HepG2 (cell line): ENCODE data around the gene POLR2F. TPM values are rescaled to one million over a fixed set of nuclear protein-coding genes. Genes with fewer than 3 reads are reported as not detected.

Source experiments
- ATAC-seq: fragments of 200-7000 bp; cut with Tn5 transposase; 3 replicates; pipeline ENCODE4 v1.9.1; 2020; ENCODE audit warnings: mild to moderate bottlenecking, moderate library complexity
- BruUV-seq: library from RNA; stranded (reverse); fragments of 400-500 nt; replicated peaks from 2 replicates; lab custom pipeline; 2021; lab: Mats Ljungman, UMichigan
- CTCF ChIA-PET: fragments of 300-600 bp; formaldehyde crosslinking; extraction: SDS; loops from one replicate; lab custom pipeline; 2021; ENCODE audit warnings: low total read pairs, inconsistent platforms, low intra/inter-chr PET ratio; lab: Yijun Ruan, JAX
- POLR2A ChIA-PET: fragments of 350-600 bp; sonication (Branson Sonifier 250); formaldehyde crosslinking; loops from one replicate; lab custom pipeline; 2020; ENCODE audit warnings: antibody characterized with exemption, inconsistent platforms; lab: Yijun Ruan, JAX
- DNase-seq: peaks from one replicate; pipeline ENCODE4 v3.0.0-alpha.2; 2015; ENCODE audit warnings: low spot score
- FAIRE-seq: peaks from 3 replicates; lab custom pipeline; 2011; peaks lifted over from hg19 to GRCh38; lab: Jason Lieb, UNC
- H2AFZ ChIP-seq: one replicate; pipeline ENCODE4 v1.6.1; 2011; ENCODE audit warnings: low read length, inconsistent platforms
- H3K27ac ChIP-seq: fragments of 300-600 bp; 3 replicates; pipeline ENCODE4 v1.8.0; 2011; ENCODE audit warnings: mixed run types, mild to moderate bottlenecking, mixed read lengths, low read length, inconsistent platforms; ENCODE audit not compliant: insufficient read depth; ENCODE audit errors: extremely low read length
- H3K27me3 ChIP-seq, 2 experiments: fragments of 200-600 bp in 1 of 2; 2 replicates in 1 of 2; 3 replicates in 1 of 2; pipeline versions ENCODE4 v1.6.0 to v1.8.0; 2011; ENCODE audit warnings: low read length in 2 of 2, mild to moderate bottlenecking in 2 of 2, moderate library complexity in 2 of 2, inconsistent platforms in 1 of 2; ENCODE audit not compliant: insufficient read depth in 2 of 2, control insufficient read depth in 1 of 2
- H3K36me3 ChIP-seq, 2 experiments: fragments of 200-600 bp in 1 of 2; replicated peaks in 1 of 2; 2 replicates in 1 of 2; 3 replicates in 1 of 2; pipeline versions ENCODE4 v1.5.1 to v1.8.0; 2011; ENCODE audit warnings: low read length in 2 of 2, inconsistent platforms in 1 of 2; ENCODE audit not compliant: insufficient read depth in 2 of 2, control insufficient read depth in 1 of 2
- H3K4me1 ChIP-seq: 2 replicates; pipeline ENCODE4 v1.5.1; 2012; ENCODE audit warnings: low read length, inconsistent platforms; ENCODE audit not compliant: insufficient read depth
- H3K4me2 ChIP-seq: 2 replicates; pipeline ENCODE4 v1.6.0; 2011; ENCODE audit warnings: low read depth, low read length, inconsistent platforms
- H3K4me3 ChIP-seq, 3 experiments: fragments of 200-600 bp in 1 of 3; sonication (generic), shearing (Covaris generic) in 1 of 3; replicated peaks in 1 of 3; 2 replicates each; pipeline ENCODE4 v1.5.1; 2011 to 2016; ENCODE audit warnings: low read length in 3 of 3, inconsistent platforms in 2 of 3, low read depth in 2 of 3, mild to moderate bottlenecking in 2 of 3, control low read depth in 1 of 3, mixed read lengths in 1 of 3; ENCODE audit not compliant: insufficient read depth in 1 of 3
- H3K79me2 ChIP-seq: one replicate; pipeline ENCODE4 v1.6.1; 2011; ENCODE audit warnings: low read length, inconsistent platforms; ENCODE audit not compliant: insufficient read depth
- H3K9ac ChIP-seq: 2 replicates; pipeline ENCODE4 v1.6.0; 2011; ENCODE audit warnings: mild to moderate bottlenecking, low read depth, low read length, inconsistent platforms; ENCODE audit not compliant: insufficient read depth
- H3K9me3 ChIP-seq: 2 replicates; pipeline ENCODE4 v1.5.1; 2012; ENCODE audit warnings: mild to moderate bottlenecking, low read length
- H4K20me1 ChIP-seq: 2 replicates; pipeline ENCODE4 v1.6.0; 2011; ENCODE audit warnings: inconsistent platforms, mild to moderate bottlenecking, low read length, moderate library complexity; ENCODE audit not compliant: insufficient read depth
- ARNTL ChIP-seq: sonication (generic); formaldehyde crosslinking; IDR thresholded peaks from 2 replicates; pipeline ENCODE4 v1.4.0; 2020; ENCODE audit warnings: mild to moderate bottlenecking, missing genetic modification reagents
- EHMT2 ChIP-seq: fragments of 200-600 bp; sonication (generic); IDR thresholded peaks from 2 replicates; pipeline ENCODE4 v1.7.0; 2017; ENCODE audit warnings: antibody characterized with exemption, low read depth, low read length, borderline replicate concordance
- HDAC1 ChIP-seq: sonication (generic); formaldehyde crosslinking; IDR thresholded peaks from 2 replicates; pipeline ENCODE4 v1.5.1; 2020; ENCODE audit warnings: mild to moderate bottlenecking, missing genetic modification reagents
- KLF16 ChIP-seq, 2 experiments: sonication (generic) in 1 of 2; formaldehyde crosslinking in 1 of 2; IDR thresholded peaks; 2 replicates each; pipeline versions ENCODE4 v1.6.1 to v1.8.0; 2016 to 2023; ENCODE audit warnings: missing genetic modification reagents in 2 of 2, missing compliant biosample characterization in 1 of 2
- KLF6 ChIP-seq: IDR thresholded peaks from 2 replicates; pipeline ENCODE4 v1.8.0; 2016; ENCODE audit warnings: missing biosample characterization, missing genetic modification reagents
- POLR2G ChIP-seq: fragments of 200-400 bp; formaldehyde crosslinking; IDR thresholded peaks from 2 replicates; pipeline ENCODE4 v1.6.1; 2018; ENCODE audit warnings: mild to moderate bottlenecking, low read depth, low read length, moderate library complexity
- SIX1 ChIP-seq: sonication (generic); formaldehyde crosslinking; IDR thresholded peaks from 2 replicates; pipeline ENCODE4 v1.4.0; 2020; ENCODE audit warnings: missing genetic modification reagents, borderline replicate concordance
- SP5 ChIP-seq: IDR thresholded peaks from 2 replicates; pipeline ENCODE4 v1.6.1; 2016; ENCODE audit warnings: low read depth, borderline replicate concordance
- TBX3 ChIP-seq: fragments of 450-650 bp; IDR thresholded peaks from 2 replicates; pipeline ENCODE4 v1.6.1; 2017; ENCODE audit warnings: antibody characterized with exemption, mild to moderate bottlenecking, inconsistent platforms, borderline replicate concordance
- TCF7 ChIP-seq: sonication (generic); IDR thresholded peaks from 2 replicates; pipeline ENCODE4 v1.6.1; 2016; ENCODE audit warnings: antibody characterized with exemption, low read depth
- ZNF253 ChIP-seq: sonication (generic); formaldehyde crosslinking; IDR thresholded peaks from 2 replicates; pipeline ENCODE4 v1.8.0; 2022; ENCODE audit warnings: mild to moderate bottlenecking, missing genetic modification reagents, borderline replicate concordance
- ZNF652 ChIP-seq: IDR thresholded peaks from 2 replicates; pipeline ENCODE4 v1.6.1; 2016; ENCODE audit warnings: low read depth, borderline replicate concordance
- ZNF788 ChIP-seq: sonication (generic); formaldehyde crosslinking; IDR thresholded peaks from 2 replicates; pipeline ENCODE4 v1.5.0; 2020; ENCODE audit warnings: mild to moderate bottlenecking, missing genetic modification reagents, borderline replicate concordance
- WGBS: methylation state at CpG from one replicate; pipeline ENCODE4 v1.1.6; 2017; ENCODE audit warnings: low lambda C conversion rate; 5-methylcytosine and 5-hydroxymethylcytosine counted together
- in situ Hi-C: cut with HindIII; loops from 2 replicates; pipeline ENCODE4 v1.10.0; 2017; ENCODE audit warnings: low pct_unique_long_range_greater_than_20kb; ENCODE audit not compliant: extremely low pct_ligation_motif_present
- intact Hi-C: fragments of 100-400 bp; cut with micrococcal nuclease; formaldehyde crosslinking; loops from one replicate; pipeline ENCODE4 v1.10.0; 2022; ENCODE audit not compliant: unreplicated experiment
- polyA plus RNA-seq, 8 experiments: library from polyadenylated mRNA; depleted of rRNA in 3 of 8; stranded (reverse) in 7 of 8; unstranded in 1 of 8; fragments of >200 nt; fragmentation: Illumina TruSeq in 4 of 8; extraction: Trizol in 4 of 8; gene quantifications; 2 replicates each; pipeline versions ENCODE4 v1.2.1 to v1.2.3, GENCODE V29; 2011 to 2016; ENCODE audit warnings: low read depth in 4 of 8, missing spikeins in 1 of 8, mixed read lengths in 1 of 8; ENCODE audit not compliant: insufficient read depth in 1 of 8
- total RNA-seq, 5 experiments: library from RNA; depleted of rRNA; stranded (reverse); fragments of >200 nt; fragmentation: Illumina TruSeq; extraction: Trizol; gene quantifications; 2 replicates each; pipeline ENCODE4 v1.2.3, GENCODE V29; 2016; ENCODE audit warnings: low read depth in 1 of 5
- TF ChIP-seq, protein P1 (sequence below): sonication (generic); formaldehyde crosslinking; IDR thresholded peaks from 2 replicates; pipeline ENCODE4 v1.5.1; 2020; ENCODE audit warnings: mild to moderate bottlenecking, missing genetic modification reagents, moderate library complexity
- TF ChIP-seq, protein P2 (sequence below): sonication (generic); formaldehyde crosslinking; IDR thresholded peaks from 2 replicates; pipeline ENCODE4 v1.5.1; 2020; ENCODE audit warnings: mild to moderate bottlenecking, moderate library complexity, missing genetic modification reagents
- TF ChIP-seq, protein P3 (sequence below): sonication (generic); formaldehyde crosslinking; IDR thresholded peaks from 2 replicates; pipeline ENCODE4 v1.8.0; 2022; ENCODE audit warnings: mild to moderate bottlenecking, missing genetic modification reagents, moderate library complexity

The POLR2F gene
- total and polyA plus RNA-seq, 2 of the 13 experiments (the other 11 are each of a cell fraction or from before 2014, with no cell fraction given), result 135 to 158 TPM

- H3K36me3 ChIP-seq, result peaks cover 14 to 23% of the 10 kb centered on the region in 2 experiments
- DNase-seq (peak; percentile 85), FAIRE-seq (peak; percentile 80), ATAC-seq (peak; percentile 81)
- peak overlapping the region; percentile 59 for H3K4me2 ChIP-seq
- H3K79me2 ChIP-seq, result peaks cover 2% of the 10 kb centered on the region
- H3K9ac ChIP-seq, result peak overlapping the region; percentile 44
- no peak overlapping the region for H2AFZ ChIP-seq
- H4K20me1 ChIP-seq, result no peaks in the 10 kb centered on the region
- peak overlapping the region; percentile 70 for H3K27ac ChIP-seq
- CTCF ChIA-PET, result no interaction called here
- in situ Hi-C loops (no loop called here), intact Hi-C loops (loop anchor here (5.0 kb wide), 1 partner anchor 36 kb away; no protein-coding TSS in a partner anchor)
- no peaks in the 10 kb centered on the region for H3K9me3 ChIP-seq
- 14% methylated on average over 3 of the region's 5 CpGs for WGBS
- no peaks in the 10 kb centered on the region for H3K27me3 ChIP-seq
- 0 out of 6 replicates have a peak overlapping the region, but pooled peaks of 1 of the 3 experiments have one; percentile 25 for H3K4me3 ChIP-seq
- no TSS peak for BruUV-seq
- peaks cover 76% of the 10 kb centered on the region for H3K4me1 ChIP-seq
- POLR2A ChIA-PET, result interaction anchor here (0.6 to 1.4 kb wide), 2 partner anchors 151 to 188 kb away, joined by 3 read pairs; no protein-coding TSS in a partner anchor
- TF ChIP-seq TBX3 (peak; percentile 61; the same call in 1 of the 2 replicates), HDAC1 (CRISPR knock-in tag) (peak; percentile 21; the same call in 1 of the 2 replicates), ZNF253 (CRISPR knock-in tag) (peak; percentile 24; the same call in 1 of the 2 replicates), KLF6 (CRISPR knock-in tag) (no peak), ZNF652 (peak; percentile 84), ARNTL (CRISPR knock-in tag) (no peak), TCF7 (peak; percentile 75), KLF16 (CRISPR knock-in tag; IDR thresholded peaks at IDR 0.05) (no peak), SIX1 (CRISPR knock-in tag) (peak; percentile 26; the same call in 1 of the 2 replicates), SP5 (CRISPR knock-in tag) (peak; percentile 28; the same call in 1 of the 2 replicates), EHMT2 (no peak), POLR2G (peak; percentile 48; the same call in 1 of the 2 replicates), ZNF788 (CRISPR knock-in tag) (peak; percentile 50; the same call in 1 of the 2 replicates)
- TF ChIP-seq, protein P1, sequence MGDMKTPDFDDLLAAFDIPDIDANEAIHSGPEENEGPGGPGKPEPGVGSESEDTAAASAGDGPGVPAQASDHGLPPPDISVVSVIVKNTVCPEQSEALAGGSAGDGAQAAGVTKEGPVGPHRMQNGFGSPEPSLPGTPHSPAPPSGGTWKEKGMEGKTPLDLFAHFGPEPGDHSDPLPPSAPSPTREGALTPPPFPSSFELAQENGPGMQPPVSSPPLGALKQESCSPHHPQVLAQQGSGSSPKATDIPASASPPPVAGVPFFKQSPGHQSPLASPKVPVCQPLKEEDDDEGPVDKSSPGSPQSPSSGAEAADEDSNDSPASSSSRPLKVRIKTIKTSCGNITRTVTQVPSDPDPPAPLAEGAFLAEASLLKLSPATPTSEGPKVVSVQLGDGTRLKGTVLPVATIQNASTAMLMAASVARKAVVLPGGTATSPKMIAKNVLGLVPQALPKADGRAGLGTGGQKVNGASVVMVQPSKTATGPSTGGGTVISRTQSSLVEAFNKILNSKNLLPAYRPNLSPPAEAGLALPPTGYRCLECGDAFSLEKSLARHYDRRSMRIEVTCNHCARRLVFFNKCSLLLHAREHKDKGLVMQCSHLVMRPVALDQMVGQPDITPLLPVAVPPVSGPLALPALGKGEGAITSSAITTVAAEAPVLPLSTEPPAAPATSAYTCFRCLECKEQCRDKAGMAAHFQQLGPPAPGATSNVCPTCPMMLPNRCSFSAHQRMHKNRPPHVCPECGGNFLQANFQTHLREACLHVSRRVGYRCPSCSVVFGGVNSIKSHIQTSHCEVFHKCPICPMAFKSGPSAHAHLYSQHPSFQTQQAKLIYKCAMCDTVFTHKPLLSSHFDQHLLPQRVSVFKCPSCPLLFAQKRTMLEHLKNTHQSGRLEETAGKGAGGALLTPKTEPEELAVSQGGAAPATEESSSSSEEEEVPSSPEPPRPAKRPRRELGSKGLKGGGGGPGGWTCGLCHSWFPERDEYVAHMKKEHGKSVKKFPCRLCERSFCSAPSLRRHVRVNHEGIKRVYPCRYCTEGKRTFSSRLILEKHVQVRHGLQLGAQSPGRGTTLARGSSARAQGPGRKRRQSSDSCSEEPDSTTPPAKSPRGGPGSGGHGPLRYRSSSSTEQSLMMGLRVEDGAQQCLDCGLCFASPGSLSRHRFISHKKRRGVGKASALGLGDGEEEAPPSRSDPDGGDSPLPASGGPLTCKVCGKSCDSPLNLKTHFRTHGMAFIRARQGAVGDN (CRISPR knock-in tag), result peak; percentile 80
- TF ChIP-seq, protein P2, sequence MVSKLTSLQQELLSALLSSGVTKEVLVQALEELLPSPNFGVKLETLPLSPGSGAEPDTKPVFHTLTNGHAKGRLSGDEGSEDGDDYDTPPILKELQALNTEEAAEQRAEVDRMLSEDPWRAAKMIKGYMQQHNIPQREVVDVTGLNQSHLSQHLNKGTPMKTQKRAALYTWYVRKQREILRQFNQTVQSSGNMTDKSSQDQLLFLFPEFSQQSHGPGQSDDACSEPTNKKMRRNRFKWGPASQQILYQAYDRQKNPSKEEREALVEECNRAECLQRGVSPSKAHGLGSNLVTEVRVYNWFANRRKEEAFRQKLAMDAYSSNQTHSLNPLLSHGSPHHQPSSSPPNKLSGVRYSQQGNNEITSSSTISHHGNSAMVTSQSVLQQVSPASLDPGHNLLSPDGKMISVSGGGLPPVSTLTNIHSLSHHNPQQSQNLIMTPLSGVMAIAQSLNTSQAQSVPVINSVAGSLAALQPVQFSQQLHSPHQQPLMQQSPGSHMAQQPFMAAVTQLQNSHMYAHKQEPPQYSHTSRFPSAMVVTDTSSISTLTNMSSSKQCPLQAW (CRISPR knock-in tag), result no peak
- TF ChIP-seq, protein P3, sequence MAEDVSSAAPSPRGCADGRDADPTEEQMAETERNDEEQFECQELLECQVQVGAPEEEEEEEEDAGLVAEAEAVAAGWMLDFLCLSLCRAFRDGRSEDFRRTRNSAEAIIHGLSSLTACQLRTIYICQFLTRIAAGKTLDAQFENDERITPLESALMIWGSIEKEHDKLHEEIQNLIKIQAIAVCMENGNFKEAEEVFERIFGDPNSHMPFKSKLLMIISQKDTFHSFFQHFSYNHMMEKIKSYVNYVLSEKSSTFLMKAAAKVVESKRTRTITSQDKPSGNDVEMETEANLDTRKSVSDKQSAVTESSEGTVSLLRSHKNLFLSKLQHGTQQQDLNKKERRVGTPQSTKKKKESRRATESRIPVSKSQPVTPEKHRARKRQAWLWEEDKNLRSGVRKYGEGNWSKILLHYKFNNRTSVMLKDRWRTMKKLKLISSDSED (CRISPR knock-in tag), result no peak
Measured at GRCh38 chr22:37968452-37969251, 15.2 kb downstream of the POLR2F start.
